NT2/D1 (cell line): ENCODE data around the gene ARID1B.

Experiments used
- SUZ12 ChIP-seq: IDR thresholded peaks from 2 replicates; pipeline ENCODE4 v1.6.1; 2011; ENCODE audit not compliant: insufficient read length, insufficient read depth; ENCODE audit errors: extremely low read depth
- YY1 ChIP-seq: IDR thresholded peaks from 2 replicates; pipeline ENCODE4 v1.6.1; 2011; ENCODE audit not compliant: insufficient read length, insufficient read depth
- ZNF274 ChIP-seq: IDR thresholded peaks from 2 replicates; pipeline ENCODE4 v1.6.1; 2011; ENCODE audit warnings: mild to moderate bottlenecking, low read depth, low read length

DNA sequence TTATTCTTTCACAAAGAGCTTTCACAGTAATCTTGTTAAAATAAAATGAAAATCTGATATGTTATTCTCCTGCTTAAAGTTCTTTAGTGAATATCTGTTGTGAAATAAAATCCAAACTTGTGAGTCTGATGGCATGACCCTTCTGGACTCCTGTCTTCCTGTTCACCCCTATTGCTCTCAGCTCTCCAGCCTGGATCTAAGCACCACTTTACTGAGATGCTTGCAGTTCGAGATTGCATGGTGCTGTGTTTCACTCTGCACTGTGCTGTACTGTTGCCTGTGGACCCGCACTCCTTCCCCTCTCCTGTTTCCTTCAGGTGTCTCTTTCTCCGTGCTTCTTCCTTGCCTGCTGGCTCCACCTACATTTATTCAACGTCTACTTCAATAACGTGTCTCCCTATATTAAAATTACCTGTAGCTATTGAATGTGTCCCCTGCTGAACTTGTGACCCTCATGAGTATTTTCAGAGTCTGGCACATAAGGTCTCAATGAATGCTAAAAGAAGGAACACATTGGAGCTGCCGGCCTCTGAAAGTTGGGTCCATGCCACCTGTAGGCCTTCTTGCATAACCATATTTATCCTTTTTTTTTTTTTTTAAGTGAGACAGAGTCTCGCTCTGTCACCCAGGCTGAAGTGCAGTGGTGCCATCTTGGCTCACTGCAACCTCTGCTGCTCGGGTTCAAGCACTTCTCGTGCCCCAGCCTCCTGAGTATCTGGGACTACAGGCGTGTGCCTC lies 100.1 kb downstream of the ARID1B start:
- TF ChIP-seq ZNF274 (no peak), SUZ12 (no peak), YY1 (no peak)
